Loucy (cell line): ENCODE results near the gene ZNF423.

Source experiments
- CTCF ChIP-seq: fragments of 200-600 bp; sonication (generic); conservative IDR thresholded peaks from 2 replicates; pipeline ENCODE4 v1.5.1; 2014; ENCODE audit warnings: mild to moderate bottlenecking, antibody characterized with exemption, low read length
- EZH2phosphoT487 ChIP-seq: fragments of 200-600 bp; IDR thresholded peaks from 2 replicates; pipeline ENCODE4 v1.6.1; 2018; ENCODE audit warnings: antibody characterized with exemption, mild to moderate bottlenecking, moderate library complexity, borderline replicate concordance

- TF ChIP-seq CTCF, result no peak
- TF ChIP-seq EZH2phosphoT487, result no peak
Observed at GRCh38 chr16:49527611-49528010, 328.3 kb downstream of the ZNF423 start.
